Stimulated activated CD8-positive, alpha-beta memory T cell treated with anti-CD3 and anti-CD28 coated beads, Interleukin-7, amount 100 ng/mL, for 24 hours (primary cell): ENCODE data around the gene DCC.

Experiments
- DNase-seq: peaks from one replicate; pipeline ENCODE4 v3.0.0-alpha.2; 2020; ENCODE audit warnings: low read depth

DCC gene

DNA sequence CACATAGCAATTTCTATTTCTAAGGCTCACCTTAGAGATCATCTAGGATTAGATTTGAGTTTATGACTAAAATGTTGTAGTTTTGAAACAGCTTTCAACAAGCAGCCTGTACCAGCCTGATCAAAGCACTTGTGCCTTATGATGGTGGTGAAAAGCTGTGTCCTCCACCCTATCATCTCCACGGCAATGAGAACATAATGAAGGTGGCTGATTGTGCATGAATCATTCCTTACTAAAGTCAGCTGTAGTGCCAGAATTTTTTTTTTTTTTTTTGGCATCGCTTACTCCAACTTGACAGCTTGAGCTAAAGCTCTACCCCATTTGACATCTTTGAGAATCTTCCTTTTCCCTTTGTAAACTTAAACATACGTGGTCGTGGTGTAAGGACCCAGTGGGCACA is 86.0 kb downstream of the DCC start:
- DNase-seq = no peak

DNA sequence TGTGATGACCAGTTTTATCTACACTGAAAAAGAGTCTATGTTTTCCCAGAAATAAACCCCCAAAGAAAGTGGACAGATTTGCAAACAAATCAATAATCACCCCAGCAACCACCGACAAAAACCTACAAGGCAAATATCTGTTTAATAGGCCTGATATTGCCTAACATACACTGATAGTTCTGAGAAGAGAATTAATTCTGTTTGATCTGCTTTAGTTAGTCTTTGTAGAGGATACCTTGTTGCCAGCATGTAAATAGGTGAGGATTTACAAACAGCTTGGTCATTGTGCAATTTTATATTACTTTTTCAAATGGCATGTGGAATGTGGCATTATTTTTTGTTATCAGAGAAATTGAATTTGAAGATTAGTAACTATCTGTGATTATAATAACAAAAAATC is 86.5 kb downstream of the DCC start:
- no peak for DNase-seq

DNA sequence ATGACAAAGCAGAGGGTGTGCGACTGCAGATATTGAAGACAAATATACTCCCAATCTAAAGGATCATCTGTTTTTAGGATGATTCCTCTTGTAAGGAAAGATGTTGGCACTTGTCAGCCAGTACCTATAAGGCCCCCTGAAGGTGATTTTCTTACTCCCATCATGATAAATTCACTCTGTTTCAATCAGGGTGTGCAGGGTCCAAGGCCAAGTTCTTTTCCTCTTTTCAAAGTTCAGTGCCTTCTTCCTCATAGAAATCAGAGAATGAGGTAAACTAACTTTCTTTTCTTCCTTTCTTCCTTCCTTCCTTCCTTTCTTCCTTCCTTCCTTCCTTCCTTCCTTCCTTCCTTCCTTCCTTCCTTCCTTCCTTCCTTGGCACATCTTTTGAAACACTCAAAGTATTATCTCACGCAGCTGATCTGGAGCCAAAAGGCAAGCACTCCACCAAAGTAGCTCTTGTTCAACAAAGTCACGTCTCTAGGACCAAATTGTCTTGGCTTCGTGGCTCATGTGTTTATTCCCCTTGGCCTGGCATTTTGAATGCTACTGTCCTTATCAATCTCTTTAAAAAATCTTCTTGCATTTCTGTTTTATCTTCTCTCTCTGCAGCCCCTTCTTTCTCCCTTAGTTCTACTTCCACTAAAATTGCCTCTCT is 87.7 kb downstream of the DCC start:
- no peak for DNase-seq

DNA sequence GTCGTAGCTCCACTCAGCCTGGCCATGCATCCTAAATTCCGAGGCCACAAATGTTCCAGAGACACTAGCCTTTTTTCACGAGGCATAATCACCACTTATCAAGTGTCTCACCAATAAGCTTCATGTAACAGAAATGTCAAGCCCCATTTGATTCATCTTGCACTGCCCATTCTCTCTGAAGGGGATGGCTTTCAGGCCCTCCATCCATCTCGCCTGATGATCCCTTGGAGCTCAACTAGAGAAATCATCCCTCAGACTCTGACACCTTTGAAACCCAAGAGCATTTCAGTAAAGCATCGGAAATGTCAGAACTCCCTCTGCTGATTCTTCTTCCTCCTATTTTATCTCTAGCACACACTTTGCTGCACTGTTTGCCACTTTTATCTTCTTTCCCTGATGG is 91.7 kb downstream of the DCC start:
- no peak for DNase-seq

DNA sequence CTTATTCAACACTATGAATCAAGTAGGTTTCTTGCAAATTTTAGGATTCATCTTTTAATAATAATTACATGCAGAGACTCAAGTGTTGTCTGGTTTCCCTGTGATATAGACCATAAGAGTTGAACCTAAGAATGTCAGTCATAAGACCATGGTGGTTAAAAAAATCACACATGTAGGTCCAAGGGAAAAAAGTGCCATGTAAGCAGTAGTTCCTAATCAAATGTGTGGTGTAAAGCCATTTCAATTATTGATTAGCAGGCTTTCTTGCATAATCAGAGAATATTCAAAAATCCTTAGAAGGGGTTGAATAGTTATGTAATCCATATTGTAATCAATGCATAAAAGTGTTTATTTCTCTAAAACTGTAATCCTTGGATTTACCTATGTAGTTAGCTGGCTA is 93.8 kb downstream of the DCC start:
- DNase-seq = no peak

DNA sequence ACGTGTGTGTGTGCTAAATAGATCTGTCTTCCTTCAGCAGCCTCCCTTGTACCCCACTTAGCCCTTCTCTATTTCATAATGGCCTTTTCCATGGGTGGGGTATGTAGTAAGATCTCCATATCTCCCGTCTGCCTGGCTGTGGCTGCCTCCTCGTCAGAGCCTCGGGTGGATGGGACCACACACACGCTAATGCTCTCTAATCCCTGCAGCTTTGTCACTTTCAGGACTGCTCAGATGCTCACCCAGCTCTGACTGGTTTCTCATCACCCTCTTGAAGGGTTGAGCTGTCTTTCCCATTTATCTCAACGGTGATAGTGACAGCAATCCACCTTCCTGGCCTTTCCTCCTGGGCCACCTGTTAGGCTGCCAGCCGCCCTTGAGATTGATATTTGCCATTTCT is 95.3 kb downstream of the DCC start:
- no peak for DNase-seq

DNA sequence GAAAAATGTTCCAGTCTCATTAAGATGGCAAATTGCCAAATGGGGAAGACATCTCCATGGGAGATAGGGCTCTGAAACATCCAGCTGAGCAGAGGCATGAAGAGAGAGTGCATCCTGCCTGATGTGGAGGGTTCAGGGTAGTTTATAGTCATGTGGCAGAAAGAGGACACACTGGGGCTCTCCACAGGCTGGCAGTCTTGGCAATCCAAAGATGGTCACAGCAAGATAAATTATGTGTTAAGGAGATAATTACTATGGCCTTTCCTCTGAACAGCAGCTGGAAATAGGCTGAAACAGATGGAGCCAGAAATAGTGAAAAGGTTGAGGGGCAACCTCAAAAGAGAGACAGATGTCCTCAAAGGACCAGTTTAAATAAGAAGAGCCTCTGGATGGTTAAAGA is 97.2 kb downstream of the DCC start:
- DNase-seq = no peak

DNA sequence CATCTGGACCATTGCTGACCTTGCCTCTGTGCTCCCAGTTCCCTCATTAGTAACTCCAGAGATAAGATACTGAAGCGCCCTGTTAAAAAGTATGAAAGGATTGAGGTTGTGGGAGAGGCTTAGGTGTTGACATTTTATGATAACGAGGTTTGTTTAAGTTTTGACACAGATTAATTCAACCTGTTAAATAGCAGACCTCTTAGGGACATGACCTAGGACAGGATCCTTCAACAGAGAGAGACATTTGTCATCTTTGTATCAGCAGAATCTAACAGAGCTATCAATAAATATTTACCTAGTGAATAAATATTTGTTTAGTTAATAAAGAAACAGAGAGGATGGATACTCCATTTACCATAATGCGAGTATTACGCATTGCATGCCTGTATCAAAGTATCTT is 99.5 kb downstream of the DCC start:
- DNase-seq = no peak

DNA sequence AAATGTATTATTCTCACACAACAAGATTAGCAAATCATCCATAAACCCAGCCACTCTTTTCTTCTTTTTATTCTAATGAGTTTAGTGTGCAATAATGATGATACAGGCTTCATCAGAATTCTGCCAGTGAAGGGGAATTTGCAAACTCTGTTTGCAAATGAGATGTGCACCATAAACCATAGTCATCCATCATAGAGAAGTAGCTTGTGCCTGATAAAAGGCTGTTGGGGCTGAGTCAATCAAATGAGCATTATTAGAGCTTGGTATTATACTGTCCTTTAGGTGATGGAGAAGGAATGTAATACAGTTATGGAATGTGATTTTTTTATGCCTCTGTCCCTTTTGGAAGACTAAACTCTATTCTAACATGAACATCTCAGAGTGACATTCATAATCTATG is 101.8 kb downstream of the DCC start:
- DNase-seq = no peak

DNA sequence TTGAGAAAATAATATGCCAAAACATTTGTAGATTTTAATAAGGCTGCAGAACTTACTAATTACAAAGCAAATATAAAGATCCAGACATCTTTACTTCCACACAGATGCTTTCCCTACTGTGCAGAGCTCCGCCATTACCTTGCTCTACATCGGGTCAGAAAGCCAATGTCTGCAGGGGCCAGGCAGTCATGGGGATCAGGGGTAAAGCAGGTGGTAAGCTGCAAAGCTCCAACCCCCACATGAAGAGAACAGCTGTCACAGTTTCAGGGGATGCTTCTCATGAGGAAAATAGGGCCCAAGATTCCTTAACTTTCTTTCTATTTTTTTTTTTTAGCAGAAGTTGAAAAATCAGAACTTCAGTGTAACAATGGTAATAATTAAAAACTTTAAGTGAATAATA is 102.7 kb downstream of the DCC start:
- DNase-seq = no peak

DNA sequence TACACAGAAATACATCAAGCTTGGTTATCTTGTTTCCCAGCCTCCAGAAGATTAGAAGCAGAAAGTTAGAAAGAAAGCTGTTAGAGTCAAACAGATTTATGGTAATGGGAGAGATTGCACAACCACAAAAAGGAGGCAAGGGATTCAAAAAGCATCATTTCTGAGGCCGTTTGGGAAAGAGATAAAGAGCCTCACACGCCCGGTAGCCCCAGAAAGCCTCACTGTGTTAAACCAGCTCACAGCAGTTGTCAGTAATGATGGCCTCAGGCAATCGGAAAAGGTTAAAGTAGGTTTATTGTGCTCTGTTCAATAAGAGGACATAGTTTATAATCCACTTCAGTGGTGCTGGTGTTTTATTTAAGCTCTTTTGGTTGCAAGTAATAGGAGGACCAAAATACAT is 111.3 kb downstream of the DCC start:
- no peak for DNase-seq

DNA sequence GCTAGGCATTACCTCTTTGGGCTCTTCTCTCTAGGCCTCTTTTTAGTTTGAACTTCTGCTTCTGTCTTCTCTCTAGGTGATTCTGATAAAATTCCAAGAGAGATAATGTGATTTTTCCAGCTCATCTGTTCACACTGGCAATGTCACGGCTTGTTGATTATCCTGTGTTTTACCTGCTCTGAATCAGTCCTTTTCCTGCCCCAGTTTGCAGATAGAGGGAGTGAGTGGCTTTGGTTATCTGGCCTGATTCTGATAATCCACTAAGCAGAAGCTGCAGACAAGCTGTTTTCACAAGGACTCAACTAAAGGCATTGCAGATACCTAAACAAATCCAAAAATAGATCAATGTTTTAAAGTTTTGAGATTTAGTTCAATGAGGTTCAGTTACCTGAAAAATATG is 111.9 kb downstream of the DCC start:
- DNase-seq = no peak

DNA sequence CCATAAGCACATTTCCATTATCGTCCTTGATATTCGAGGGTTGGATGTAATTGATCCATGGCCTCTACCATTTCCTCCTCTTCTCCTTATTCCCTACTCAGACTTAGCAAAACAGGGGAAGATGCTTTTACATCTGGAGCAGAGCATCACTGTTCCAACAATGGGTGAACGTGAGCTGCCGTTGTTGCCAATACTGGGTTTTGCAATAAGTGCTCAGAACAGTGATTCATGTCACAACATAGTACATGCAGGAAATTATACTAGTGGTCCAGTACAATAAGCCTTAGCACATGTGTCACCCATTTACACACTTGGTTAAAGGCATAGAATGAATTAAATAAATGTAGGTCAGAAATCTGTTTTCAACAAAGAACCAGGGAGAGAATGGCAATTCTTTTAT is 112.4 kb downstream of the DCC start:
- DNase-seq = no peak

DNA sequence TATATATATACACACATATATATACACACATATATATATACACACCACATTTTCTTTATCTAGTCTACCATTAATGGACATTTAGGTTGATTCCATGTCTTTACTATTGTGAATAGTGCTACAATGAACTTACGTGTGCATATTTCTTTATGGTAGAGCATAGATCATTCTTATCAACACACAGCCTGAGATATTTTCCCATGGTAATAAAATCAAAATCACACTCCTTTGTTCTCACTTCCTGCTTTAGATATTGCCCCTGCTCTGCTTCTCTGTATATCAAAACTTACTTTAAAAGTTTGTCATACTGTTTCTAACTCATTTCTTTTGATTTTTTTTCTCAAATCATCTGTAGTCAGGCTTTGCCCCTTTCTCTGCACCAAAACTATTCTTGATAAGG is 119.9 kb downstream of the DCC start:
- DNase-seq = no peak

DNA sequence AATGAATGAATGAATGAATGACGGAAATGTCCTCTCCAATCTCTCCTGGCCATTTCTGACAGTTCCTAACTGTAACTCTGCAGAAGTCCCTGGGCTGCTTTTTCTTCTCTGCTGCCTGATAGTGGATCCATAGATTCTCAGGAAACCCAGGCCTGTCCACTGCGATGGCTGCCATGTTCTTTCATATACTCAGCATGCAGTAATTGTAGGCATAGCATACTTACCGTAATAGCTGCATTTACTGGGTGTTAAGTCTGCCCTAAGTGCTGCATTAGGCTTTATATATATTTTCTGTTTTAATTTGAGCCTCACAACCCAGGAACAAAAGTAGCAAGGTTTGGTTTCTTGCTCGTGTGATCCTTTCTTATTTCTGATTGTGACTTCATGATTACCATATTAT is 122.9 kb downstream of the DCC start:
- no peak for DNase-seq

DNA sequence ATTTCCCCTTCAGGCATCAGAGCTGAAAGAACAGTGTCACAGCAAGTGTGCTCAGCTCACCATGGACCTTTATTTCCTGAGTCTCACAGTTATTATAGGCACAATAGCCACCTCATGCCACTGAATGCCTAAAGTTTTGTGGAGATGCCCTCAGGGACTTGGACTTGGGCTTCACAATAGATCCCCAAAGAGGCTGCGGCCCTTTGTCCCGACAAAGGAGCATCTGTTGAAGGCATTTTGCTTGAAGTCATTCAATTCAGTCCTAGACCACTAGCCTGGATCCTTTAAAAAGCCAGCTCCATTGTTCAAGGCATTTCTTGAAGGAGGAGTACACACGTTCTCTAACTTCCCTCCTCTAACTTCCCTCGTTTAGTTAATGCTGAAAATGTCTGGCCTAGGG is 125.4 kb downstream of the DCC start:
- DNase-seq = no peak

DNA sequence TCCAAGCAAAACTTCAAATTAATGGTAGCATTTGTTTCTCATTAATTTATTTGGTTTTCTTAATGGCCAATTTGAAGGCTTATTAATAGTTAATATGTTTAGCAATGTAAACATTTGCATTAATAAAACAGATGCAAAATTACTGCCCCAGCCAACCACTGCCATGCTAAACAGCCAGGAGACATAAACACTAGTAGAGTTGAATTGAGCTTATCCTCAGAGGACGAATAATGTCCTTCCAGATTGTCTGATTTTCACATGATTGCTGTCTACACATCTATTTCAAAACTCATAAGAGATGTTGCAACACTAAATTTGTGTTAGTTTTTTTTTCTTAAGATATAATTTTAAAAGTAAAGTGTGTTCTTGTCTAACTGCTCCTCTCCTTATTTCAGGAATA is 128.5 kb downstream of the DCC start:
- no peak for DNase-seq

DNA sequence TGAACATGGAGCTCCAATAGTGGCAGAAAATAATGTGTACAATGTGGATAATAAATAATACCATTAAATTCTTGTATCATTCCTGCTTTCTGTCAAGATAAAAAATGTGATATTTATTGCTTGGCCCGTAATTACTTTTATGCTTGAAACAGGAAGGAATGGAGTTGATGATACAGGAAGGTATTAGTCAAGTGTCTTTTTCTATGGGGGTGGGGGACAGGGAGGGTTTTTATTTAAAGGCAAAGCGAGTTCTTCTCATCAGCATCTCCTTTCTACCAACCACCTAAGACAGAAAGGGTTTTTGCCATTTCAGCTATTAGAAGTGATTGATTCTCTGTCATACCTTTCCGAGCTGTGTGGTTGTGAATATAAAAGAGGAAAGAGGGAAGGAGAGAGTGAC is 135.3 kb downstream of the DCC start:
- DNase-seq = no peak

DNA sequence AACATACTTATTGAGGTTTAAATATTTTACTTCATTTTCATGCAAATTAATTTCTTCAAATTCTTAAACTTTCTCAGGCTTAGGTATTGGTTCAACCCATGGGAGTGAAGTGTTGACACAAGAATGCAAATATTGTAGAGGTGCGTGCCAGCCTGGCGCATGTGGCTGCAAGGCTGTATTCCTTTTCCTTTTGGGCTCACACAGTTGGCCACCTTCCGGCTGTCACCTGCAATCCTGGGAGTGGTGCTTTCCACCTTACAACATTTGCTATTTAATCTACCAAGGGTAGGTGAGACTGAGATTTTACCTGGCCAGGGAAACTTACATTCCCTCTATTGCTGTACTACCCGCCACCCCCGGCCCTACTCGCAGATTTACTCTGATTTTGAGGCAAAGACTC is 141.1 kb downstream of the DCC start:
- DNase-seq = no peak

DNA sequence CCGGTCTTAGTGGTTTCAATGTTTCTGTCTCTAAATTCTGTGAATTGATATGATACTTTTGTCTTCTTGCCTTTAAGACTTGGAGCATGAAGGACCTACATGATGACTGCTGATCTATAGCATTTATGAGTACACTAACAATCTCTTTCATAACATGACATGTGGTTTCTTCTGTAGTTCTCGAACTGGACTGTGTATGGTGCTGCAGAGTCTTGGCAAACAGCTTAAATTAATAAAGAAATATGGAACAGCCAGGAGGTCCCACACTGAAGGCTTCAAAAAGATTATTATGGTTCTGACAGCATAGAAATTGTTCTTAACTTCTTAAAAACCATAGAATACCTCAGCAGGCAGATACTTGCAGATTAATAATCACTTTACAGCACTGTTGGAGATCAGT is 145.0 kb downstream of the DCC start:
- no peak for DNase-seq

DNA sequence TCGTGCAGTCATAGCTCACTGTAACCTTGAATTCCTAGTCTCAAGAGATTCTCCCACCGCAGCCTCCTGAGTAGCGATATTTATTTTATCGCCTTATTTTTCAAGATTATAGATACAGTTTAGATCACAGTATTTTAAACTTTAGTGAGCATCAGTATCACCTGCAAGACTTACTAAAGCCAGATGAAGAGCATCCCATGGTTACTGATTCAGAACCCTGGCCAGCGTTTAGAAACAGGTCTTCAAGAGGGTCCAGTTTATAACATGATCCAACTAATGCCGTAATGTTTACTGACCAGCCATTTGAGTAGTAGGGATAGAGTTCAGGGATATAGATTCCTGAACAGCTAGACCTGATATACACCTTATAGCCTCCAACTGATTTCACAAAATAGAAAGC is 146.1 kb downstream of the DCC start:
- DNase-seq = no peak

DNA sequence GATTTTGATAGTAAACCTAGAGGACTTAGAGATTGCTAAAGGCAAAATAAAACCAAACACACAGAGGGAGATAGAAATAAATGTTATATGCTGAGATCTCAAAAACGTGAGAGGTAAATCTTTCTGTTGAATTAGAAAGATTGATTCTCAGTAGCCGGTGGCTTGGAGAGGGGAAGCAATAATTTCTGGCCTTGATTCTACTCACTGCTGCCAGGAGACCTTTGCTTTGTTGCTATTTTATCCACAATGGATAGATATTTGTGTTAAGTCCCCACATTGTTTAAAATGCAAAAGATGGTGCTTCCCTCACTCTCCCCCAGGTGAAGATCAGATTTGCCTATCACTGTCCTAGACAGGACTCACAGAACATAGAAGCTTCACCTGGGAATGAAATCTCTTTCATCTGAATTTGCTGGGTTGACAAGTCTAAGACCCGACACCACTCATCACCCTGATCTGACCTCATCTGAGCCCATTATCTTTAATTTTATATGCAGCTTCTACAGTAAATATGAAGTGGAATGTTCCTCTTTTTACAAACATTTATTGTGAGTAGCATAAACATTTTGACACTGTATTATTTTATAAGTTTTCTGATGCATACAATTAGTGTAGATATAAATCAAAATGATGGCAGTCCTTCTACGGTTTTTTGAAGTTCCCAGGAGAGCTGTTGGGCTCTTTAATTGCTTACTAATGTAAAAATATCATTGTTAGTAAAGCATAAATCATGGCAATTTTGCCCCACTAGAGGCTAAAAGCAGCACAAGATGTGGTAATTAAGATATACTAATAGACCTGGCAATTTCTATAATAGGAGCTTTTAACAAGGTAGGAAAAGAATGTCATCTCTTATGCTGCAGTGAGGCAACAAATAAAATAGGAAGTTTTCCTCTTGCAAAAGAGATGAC is 149.7 kb downstream of the DCC start:
- DNase-seq = no peak

DNA sequence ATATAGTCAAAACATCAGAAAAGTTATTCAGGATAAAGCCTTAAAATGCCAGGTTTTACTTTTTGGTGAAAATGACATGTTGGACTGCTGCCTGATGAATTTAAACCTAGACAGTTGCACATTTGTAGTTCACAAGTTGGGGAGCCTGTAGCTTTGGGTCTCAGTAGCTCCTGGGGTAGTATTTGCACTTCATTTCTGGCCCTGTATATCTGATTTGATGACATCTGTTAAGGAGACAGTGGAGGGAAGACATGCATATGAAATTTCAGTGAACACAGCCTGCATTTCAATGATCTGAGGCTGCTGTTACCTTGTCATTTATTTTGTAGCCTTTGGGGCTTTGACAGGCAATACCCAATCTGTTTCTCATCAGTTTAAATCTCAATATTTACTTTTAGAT is 156.4 kb downstream of the DCC start:
- no peak for DNase-seq

DNA sequence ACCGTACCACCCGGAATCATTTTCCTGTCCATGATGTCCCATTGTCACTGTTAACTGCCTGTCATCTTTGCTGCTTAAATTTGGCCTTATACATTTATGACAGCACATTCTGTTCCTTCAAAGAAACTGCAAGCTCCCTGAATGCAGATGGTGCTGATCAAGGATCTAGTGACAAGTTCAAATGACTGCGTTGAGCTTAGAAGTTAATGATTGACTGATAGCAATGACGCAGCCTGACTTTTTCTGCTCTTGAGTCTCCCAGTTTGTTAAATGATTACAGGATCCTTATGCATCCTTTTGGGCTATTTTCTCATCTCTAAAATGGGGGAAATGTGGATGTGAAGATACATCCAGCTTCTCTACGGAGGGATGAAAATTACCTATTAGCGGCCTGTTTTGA is 159.0 kb downstream of the DCC start:
- no peak for DNase-seq
